WI38 (cell line): ENCODE results near the gene PLEKHA6.

Experiments used
- H3K4me3 ChIP-seq: 2 replicates; pipeline ENCODE4 v1.5.1; 2011; ENCODE audit warnings: low read depth, mild to moderate bottlenecking, control low read depth, low read length
- CTCF ChIP-seq: IDR thresholded peaks from 2 replicates; pipeline ENCODE4 v1.5.1; 2012; ENCODE audit warnings: low read depth, mild to moderate bottlenecking, control low read depth, low read length

PLEKHA6 gene

GRCh38 chr1:204361781-204362180 is 2.1 kb upstream of the PLEKHA6 start:
- H3K4me3 ChIP-seq = no peak overlapping the region
- no peak for TF ChIP-seq CTCF

GRCh38 chr1:204361341-204361771 is 1.6 kb upstream of the PLEKHA6 start:
- H3K4me3 ChIP-seq = no peak overlapping the region
- no peak for TF ChIP-seq CTCF

- TF ChIP-seq CTCF = no peak
- H3K4me3 ChIP-seq = no peak overlapping the region
Measured at GRCh38 chr1:204360314-204360713, 585 bp upstream of the PLEKHA6 start.

GRCh38 chr1:204359131-204359473 is 627 bp downstream of the PLEKHA6 start:
- no peak overlapping the region for H3K4me3 ChIP-seq
- TF ChIP-seq CTCF = no peak

- no peak overlapping the region for H3K4me3 ChIP-seq
- no peak for TF ChIP-seq CTCF
Measured at GRCh38 chr1:204358605-204359004, 1.1 kb downstream of the PLEKHA6 start.

- no peak overlapping the region for H3K4me3 ChIP-seq
Measured at GRCh38 chr1:204357551-204358490, 1.9 kb downstream of the PLEKHA6 start.

More at GRCh38 chr1:204357551-204358490, 1.9 kb downstream of the PLEKHA6 start:
- no peak for TF ChIP-seq CTCF
